Measurements from ENCODE around the gene CD7.

The CD7 gene

DNA sequence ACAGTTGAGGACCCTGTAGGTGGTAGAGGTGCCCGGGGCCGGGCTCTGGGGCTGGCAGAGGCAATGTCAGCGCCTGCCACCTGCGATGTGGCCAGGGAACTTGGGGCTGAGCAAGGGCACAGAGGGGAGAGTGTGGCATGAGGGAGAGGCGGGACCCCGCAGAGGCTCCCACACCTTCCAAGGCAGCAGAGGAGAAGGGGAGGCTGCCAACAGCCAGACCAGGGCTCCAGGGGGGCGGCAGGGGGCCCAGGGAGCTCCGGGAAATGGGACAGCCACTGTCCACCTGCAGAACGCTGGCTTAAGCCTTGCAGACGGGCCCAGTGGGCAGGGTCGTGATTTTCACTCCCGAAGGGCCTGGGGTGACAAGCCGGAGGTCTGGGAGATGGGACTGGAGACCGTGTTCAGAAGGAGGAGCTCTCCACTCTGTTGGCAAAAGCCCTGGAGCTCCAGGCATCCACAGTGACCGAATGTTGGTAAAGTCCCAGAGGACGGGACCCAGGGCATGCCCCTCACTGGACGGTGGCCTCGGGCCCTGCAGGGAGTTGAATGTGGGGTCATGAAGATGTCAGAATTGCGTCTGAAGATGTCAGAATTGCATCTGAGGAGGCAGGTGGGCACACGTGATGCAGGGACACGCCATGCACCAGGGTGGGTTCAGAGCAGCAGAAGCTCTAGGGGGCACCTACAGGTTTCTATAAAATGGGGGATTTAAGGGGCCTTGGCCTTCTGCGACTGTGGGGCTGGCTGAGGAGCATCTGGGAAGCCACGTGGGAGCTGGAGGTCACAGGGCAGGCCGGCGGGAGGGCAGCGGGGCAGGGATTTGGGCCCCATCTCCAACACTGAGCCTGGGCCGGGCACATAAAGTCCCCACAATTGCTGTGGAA, 18.6 kb downstream of the CD7 start:
- DNase-seq (ENCODE audit: low spot score) = peak; percentile 25

DNA sequence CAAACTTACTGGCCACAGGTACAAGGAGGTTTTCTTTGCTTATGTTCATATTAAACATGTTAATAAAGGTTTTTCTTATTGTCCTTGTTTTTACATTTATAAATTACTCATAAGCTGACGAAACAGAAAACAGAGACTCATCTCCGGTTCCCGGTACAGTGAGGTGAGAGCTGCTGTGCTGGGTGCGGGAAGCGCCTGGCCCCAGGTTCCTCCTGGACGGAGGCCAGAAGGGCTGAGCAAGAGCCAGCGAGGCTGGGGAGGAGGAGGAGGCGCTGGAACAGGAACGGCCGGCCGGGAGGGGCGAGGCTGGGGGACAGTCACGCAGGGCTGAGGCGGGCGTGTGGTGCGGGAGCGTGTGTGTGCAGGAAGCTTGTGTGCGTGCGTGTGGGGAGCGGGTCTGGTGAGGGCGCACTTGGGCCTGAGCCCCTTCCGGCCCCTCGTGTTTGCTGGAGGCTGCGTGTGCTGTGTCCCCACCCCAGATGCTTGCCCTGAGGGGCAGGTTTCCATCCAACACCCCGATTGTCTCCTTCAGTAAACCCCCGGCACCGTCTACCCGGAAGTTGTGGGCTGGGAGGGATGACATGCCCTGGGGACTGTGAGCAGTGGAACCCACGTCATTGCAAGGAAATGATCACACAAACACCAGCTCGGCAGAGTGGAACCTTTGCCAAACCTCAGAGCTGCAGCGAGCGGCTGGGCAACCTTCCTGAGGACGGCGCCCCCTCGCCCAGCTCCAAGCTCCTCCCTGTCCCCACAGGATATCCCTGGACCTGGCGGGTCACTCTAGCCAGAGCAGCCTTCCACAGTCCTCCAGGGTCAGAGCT, 19.5 kb downstream of the CD7 start:
- peak; percentile 96 for DNase-seq (ENCODE audit: low spot score)

DNA sequence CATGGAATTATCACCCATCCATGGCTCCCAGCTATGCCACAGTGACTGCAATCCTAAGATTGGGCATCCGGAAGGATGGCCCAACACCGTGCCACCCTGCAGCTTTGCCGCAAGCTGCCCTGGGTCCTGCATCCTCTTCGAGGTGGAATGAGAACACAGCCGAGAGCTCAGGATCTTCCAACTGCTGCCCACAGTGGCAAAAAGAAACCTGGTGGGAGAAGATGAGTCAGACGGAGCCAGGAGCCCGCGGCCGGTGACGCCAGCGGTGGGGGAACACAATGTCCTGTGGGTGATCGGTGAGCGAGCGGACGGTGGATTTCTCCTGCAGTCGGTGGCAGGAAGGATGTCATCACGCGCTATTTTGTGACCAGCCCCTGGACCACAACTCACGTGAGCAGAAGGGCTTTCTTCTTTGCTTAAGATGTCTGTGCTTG, 20.1 kb downstream of the CD7 start:
- no peak for DNase-seq (ENCODE audit: low spot score)

DNA sequence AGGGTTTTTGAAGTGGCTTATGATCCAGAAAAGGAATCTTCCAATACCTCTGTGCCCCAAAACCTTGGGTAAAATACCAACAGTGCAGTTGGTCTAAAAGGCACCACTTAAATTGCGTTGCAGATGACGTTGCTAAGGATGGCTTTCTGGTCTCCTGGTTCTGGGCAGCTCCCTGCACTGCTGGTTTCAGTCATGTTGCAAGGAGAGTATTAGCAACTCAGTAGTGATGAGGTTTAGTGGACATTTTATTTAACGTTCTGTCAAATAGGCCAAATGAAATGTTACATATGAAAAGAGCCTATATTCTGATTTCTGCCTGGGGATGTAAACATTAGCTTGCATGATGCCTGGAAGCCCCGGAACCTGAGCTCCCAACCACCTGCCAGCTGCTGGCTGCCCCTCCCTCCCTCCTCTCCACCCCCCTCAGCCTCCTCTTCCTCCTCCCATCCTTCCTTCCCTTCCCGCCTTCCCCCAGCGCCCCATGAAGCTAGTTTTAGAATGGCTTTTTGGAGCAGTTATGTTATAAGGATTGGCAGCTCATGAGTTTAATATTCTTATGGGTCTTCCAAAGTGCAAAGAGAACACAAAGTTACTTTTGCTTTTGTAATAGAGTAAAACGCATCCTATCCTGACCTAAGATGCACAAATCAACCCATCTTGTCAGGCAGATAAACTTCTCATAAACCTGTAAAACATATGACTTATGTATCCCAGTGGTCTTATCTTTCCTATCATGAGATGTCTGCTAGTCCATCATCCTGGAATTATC, 20.7 kb downstream of the CD7 start:
- no peak for DNase-seq (ENCODE audit: low spot score)

DNA sequence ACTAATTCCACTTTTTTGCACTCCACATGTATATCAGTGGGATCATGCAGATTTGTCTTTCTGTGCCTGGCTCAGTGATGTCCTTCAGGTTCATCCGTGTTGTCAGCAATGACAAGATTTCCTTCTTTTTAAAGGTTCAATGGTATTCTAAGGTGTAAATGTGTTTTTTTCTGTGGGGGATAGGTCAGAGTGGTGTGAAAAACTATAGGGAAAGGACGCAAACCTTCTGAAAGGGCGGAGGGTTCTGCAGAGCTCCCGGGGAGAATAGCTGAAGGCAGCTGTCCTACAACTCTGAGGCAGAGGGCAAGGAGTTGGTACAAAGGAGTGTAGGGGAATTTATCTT, 22.0 kb downstream of the CD7 start:
- DNase-seq (ENCODE audit: low spot score) = no peak

DNA sequence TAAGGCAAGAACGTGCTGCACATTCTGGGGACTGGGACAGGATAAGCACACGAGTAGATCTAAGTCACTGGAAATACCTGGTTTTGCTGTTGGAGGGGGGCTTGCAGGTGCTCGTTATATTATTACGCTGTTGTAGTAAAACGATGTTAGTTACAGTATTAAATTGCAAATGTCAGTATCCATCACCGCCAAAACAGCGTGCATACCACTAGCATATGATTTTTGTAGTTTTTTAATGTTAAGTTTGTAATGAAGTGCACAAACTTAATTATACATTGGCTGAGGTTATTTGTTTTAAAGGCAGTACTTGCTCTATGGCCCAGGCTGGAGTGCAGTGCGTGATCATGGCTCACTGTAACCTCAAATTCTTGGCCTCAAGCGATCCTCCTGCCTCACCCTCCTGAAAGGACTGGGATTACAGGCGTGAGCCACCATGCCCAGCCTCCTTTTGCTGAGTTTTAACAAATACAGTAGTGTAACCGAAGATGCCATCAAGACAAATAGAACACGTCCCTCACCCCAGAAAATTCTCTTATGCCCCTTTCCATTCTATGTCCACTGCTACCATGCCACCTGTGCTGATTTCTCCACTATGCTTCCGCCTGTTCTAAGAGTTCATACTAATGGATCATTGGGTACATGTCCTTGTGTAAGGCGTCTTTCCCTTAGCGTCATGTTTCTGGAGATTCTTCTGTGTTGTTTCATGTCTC, 23.2 kb downstream of the CD7 start:
- no peak for DNase-seq (ENCODE audit: low spot score)

DNA sequence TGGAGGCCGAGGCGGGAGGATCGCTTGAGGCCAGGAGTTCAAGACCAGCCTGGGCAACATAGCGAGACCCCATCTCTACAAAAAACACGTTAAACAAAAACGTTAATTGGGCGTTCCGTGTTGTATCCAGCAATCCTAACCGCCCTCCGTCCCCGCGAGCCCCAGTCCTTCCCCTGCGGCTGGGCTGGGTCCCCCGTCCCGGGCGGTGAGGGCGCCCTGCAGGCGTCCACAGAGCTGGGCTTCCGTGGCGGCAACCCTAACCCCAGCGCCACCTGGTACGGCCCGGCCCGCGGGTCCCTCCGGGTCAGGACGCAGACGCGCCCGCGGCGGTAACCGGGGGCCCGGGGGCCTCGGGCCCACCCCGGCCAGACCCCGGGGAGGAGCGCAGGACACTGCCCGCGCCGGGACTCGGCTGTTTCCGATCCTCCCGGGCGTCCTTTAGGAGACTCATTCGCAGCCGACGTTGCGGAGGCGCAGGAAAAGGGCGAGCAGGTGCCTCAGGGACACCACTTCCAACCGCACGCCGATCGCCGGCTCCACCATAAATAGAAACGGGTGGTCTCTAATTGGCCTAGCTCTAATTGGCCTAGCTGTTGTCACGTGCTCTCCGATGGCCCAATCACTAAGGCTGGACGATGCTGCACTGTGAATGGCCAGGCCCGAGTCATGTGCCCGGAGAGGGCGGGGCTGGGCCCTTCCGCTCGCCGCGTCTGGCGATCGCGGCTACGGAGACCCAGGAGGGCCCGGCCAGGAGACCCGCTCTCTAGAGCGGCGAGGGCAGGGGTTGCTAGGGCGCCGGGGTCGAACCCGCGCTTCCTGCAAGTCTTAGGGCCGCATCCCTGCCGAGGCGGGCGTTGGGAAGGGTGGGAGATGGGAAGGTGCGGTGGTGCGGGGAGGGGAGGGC, 24.9 kb downstream of the CD7 start:
- peak; percentile 100 for DNase-seq (ENCODE audit: low spot score)

DNA sequence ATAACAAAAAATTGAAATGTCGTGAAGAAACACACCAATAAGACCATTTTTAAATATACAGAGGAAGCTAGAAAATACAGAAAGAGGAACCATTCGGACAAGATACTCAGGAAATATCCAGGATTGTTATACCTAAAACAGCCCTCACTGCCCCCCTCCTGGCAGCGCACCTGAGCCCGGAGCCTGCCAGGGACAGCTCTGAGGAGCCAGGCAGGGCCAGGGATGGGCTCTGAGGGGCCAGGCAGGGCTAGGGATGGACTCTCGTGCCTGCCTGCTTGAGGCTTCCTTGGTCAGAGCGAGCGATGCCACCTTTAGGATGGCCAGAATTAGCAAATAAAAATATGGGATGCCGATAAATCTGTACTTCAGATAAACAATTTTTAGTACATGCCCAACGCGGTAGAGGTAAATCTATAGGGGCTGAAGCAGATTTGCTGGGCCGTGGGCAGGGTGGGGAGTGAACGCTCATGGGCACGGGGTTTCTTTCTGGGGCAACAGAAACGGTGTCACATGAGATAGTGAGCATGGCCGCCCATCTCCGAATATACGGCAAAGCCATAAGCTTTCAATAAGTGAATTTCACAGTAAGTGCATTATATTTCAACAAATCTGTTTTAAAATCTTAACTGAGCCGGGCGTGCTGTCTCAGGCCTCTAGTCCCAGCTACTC, 25.7 kb downstream of the CD7 start:
- no peak for DNase-seq (ENCODE audit: low spot score)

DNA sequence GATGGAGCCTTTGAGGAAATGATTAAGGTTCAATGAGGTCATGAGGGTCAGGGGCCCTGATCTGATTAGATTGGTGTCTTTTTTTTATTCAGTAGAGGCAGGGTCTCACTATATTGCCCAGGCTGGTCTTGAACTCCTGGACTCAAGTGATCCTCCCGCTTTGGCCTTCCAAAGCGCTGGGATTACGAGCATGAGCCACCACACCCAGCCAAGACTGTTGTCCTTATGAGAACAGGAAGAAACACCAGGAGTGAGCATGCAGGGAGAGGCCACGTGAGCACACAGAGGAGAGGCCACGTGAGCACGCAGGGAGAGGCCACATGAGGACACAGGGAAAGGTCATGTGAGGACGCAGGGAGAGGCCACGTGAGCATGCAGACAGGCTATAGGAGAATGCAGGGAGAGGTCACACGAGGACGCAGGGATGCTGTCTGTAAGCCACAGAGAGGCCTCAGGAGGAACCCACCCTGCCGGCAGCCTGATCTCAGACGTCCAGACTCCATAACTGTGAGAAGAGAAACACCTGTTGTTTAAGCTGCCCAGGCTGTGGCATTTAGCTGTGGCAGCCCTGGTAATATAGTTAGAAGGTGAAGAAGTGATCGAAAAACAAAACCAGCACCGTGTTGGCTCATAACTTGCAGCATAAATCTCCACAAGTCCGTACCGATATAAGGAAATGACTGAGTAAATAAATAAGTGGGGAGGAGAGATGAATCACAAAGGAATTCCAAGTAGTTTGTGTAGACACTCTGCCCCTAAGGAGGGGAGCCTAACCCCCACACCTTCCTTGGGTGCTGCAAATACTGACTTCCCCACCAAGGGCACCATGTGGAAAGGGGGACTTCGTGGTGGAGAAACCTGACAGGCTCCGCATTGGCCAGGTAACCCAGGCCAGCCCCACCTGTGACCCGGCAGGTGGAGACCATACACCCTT, 29.3 kb downstream of the CD7 start:
- DNase-seq (ENCODE audit: low spot score) = peak; percentile 71

DNA sequence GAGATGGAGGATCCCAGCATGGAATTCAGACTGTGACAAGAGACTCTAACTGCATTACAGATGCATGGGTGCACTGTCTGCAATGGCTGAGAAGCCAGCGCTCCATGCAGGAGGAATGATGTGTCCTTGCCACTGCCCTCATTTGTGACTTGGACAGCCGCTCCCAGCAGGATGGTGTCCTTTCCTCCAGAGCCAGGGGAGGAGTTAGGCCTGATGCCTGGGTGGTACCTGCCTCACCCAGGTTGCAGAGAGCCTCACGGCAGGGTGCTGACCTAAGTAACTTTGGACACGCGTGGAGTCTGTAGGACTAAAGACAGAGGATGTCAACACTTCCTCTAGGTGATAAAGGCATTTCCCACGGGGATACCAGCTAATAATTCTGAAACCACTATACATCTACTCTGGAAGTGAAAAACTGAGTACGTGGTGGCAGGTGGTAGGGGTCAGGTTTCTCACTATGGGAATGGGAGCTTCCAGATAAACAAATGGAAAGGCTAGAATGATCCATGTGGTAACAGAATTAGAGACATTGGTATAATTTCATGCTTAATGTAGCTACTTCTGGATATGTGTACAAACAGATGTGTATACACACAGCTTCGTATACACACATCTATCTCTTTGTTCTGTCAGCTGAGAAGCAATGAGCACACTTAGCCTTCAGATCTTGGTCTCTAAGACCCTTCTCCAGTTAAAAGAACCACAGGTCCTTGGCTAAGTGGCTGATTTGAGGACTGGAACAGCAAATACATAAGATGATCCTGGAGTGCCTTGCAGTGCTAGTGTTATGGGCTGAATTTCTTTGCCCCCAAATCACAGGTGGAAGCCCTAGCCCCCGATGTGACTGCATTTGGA, 30.2 kb downstream of the CD7 start:
- DNase-seq (ENCODE audit: low spot score) = no peak

DNA sequence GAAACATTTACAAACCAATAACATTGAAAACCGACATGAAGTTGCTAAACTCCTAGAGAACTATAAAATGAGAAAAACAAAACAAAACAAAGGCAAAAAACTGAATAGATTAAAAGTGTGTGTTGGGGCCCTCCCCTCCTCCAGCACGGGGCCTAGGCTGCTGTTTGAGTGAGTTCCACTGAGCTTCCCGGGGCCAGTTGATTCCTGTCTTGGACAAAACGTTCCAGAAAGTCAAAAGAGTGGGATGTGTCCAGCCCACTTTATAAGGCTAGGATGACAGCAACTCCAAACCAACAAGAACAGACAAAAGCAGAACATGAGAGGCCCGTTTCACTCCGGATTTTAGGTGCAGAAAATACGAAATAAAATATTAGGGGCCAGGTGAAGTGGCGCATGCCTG, 32.3 kb downstream of the CD7 start:
- DNase-seq (ENCODE audit: low spot score) = no peak

DNA sequence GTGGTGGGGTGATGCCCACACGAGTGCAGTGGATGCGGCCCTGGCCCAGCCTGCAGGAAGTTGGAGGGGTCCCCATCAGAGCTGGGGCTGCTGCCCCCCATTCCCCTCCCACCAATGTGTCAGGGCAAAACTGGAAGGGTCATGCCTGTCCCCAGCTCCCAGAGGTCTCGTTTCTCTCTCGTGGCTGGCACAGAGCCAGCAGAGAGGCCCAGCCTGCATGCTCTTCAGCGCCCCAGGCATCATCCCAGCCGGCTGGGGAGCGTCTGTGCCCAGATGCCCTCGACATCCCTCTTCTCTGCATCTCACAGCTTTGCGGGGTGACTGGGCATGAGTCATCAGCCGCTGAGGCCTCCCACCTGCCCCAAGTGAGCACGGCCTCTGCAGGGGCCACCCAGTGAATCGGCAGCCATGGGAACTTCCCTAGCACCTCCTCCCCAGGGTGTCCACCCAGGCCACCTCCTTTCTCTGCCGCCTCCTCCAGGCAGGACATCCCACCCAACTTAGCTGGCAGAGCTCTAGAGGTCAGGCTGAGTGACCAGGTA, 34.1 kb downstream of the CD7 start:
- DNase-seq (ENCODE audit: low spot score) = peak; percentile 72

DNA sequence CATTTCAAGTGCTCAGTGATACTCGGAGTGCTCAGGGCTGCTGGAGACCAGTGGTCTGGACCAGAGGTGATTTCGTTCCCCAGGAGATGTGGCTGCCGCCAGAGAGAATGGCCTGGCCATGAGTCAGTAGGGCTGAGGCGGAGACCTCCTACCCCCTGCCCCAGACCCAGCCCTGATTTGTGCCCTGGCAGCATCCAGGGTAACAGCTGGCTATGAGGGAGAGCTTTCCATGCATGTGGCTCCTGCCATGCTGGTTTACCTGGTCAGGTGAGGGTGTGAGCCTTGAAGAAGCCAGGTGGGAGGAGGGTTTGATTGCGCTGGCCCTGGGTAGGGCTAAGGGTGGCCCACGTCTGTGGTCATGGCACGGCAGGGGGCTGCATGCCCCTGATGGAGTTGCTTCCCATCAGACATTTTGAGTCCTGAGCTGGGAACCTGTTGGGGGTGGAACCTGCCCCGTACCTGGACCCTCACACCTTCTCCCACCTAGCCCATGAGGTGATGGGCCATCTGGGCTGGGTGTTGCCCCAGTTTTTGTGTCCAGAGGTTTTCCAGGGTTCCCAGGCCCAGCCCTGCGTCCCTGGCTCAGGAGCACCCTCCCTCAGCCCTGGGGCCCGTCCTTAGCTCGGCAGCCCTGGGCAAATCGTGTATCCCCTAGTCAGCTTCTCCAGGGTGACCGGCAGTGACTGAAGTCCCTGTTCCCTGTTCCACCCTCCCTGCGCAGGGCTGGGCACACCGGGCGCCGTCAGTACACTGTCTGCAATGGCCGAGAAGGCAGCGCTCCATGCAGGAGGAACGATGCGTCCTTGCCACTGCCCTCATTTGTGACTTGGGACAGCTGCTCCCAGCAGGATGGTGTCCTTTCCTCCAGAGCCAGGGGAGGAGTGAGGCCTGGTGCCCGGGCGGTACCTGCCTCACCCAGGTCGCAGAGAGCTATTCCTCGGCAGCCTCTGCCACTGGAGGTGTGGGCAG, 34.9 kb downstream of the CD7 start:
- no peak for DNase-seq (ENCODE audit: low spot score)

DNA sequence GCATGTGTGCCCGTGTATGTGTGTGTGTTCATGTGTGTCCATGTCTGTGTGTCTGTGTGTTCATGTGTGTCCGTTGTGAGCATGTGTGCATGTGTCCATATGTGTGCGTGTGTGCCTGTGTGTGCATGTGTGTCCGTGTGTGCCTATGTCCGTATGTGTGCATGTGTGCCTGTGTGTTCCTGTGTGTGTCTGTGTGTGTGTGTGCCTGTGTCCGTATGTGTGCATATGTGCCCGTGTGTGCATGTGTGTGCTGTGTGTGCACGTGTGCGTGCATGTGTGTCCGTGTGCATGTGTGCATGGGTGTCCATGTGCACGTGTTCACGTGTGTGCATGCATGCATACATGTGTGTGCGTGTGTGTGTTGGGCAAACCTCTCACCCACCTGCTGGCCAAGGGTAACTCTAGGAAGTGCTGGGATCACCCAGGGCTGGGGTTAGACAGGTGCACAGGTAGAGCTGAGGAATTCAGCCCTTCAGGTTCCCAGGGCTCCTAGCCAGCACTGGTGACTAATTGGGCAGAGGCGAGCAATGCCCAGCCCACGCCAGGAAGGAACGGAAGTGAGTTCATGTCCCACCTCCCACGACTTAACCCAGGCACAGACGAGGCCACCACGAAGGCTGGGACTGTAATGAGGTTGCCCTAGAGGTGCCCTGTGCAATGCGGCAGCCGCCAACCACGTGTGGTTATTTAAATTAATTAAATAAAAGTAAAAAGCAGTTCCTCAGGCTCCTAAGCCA, 35.7 kb downstream of the CD7 start:
- no peak for DNase-seq (ENCODE audit: low spot score)

DNA sequence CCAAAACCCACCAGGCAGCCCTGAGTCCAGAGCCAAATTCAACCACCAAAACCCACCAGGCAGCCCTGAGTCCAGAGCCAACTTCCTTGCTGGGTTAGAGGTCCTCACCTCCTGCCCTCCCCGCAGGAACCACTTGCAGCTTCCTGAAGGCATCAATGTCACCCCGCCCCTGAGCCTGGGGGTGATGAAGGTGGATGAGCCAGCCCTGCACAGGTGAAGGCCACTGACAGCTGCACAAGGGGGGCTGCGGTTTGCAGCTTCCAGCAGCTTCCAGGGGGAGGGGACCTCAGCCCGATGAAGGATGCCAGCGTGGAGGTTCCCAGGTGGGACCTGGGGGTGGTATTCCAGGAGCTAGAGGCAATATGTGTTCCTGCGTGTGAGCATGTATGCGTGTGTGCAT, 36.3 kb downstream of the CD7 start:
- DNase-seq (ENCODE audit: low spot score) = no peak

DNA sequence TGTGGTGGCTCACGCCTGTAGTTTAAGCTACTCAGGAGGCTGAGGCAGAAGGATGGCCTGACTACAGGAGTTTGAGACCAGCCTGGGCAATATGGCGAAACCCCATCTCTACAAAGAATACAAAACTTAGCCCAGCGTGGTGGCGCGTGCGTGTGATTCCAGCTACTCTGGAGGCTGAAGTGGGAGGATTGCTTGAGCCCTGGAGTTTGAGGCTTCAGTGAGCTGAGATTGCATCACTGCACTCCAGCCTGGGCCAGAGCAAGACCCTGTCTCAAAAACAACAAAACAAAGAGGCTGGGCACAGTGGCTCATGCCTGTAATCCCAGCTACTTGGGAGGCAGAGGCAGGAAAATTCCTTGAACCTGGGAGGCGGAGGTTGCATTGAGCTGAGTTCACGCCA, 36.9 kb downstream of the CD7 start:
- DNase-seq (ENCODE audit: low spot score) = no peak
